Panc1 (cell line): ENCODE results near the gene FOXG1.

Experiments used
- POLR2AphosphoS5 ChIP-seq: IDR thresholded peaks from 2 replicates; pipeline ENCODE4 v1.6.1; 2012; ENCODE audit warnings: mild to moderate bottlenecking, low read depth, low read length, moderate library complexity
- SIN3A ChIP-seq: IDR thresholded peaks from 2 replicates; pipeline ENCODE4 v1.6.1; 2012; ENCODE audit warnings: low read depth, mild to moderate bottlenecking, low read length, moderate library complexity, borderline replicate concordance; ENCODE audit not compliant: insufficient read depth
- TF ChIP-seq, protein P1 (sequence below): fragments of 450-650 bp; IDR thresholded peaks from 2 replicates; pipeline ENCODE4 v1.5.1; 2017; ENCODE audit warnings: mild to moderate bottlenecking
- TF ChIP-seq, protein P2 (sequence below), 2 experiments: IDR thresholded peaks; 2 replicates each; pipeline ENCODE4 v1.6.1; 2011 to 2012; ENCODE audit warnings: low read depth in 2 of 2, control low read depth in 1 of 2, low read length in 1 of 2, mild to moderate bottlenecking in 1 of 2, moderate library complexity in 1 of 2; ENCODE audit not compliant: insufficient read depth in 1 of 2

DNA sequence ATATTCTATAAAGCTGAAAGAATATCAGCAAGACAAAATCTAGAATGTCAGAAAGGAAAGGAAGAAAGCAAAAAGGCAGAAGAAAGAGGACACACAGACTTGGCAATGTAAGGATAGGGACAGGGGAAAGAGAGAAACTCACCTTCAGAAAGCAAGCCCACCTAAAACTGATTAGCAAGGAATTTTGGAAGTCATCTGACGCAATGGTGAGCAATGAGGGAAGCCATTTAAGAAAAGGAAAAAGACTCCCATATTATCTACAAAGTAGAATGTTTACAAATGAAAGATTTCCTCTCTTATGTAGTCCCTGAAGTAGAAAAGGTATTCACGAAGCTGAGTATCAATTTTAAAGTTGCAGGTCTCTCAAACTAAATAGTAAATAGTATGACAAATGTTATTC is 35.2 kb upstream of the FOXG1 start:
- TF ChIP-seq, protein P1, sequence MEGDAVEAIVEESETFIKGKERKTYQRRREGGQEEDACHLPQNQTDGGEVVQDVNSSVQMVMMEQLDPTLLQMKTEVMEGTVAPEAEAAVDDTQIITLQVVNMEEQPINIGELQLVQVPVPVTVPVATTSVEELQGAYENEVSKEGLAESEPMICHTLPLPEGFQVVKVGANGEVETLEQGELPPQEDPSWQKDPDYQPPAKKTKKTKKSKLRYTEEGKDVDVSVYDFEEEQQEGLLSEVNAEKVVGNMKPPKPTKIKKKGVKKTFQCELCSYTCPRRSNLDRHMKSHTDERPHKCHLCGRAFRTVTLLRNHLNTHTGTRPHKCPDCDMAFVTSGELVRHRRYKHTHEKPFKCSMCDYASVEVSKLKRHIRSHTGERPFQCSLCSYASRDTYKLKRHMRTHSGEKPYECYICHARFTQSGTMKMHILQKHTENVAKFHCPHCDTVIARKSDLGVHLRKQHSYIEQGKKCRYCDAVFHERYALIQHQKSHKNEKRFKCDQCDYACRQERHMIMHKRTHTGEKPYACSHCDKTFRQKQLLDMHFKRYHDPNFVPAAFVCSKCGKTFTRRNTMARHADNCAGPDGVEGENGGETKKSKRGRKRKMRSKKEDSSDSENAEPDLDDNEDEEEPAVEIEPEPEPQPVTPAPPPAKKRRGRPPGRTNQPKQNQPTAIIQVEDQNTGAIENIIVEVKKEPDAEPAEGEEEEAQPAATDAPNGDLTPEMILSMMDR: no peak
- TF ChIP-seq, protein P2, sequence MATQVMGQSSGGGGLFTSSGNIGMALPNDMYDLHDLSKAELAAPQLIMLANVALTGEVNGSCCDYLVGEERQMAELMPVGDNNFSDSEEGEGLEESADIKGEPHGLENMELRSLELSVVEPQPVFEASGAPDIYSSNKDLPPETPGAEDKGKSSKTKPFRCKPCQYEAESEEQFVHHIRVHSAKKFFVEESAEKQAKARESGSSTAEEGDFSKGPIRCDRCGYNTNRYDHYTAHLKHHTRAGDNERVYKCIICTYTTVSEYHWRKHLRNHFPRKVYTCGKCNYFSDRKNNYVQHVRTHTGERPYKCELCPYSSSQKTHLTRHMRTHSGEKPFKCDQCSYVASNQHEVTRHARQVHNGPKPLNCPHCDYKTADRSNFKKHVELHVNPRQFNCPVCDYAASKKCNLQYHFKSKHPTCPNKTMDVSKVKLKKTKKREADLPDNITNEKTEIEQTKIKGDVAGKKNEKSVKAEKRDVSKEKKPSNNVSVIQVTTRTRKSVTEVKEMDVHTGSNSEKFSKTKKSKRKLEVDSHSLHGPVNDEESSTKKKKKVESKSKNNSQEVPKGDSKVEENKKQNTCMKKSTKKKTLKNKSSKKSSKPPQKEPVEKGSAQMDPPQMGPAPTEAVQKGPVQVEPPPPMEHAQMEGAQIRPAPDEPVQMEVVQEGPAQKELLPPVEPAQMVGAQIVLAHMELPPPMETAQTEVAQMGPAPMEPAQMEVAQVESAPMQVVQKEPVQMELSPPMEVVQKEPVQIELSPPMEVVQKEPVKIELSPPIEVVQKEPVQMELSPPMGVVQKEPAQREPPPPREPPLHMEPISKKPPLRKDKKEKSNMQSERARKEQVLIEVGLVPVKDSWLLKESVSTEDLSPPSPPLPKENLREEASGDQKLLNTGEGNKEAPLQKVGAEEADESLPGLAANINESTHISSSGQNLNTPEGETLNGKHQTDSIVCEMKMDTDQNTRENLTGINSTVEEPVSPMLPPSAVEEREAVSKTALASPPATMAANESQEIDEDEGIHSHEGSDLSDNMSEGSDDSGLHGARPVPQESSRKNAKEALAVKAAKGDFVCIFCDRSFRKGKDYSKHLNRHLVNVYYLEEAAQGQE (IDR thresholded peaks at IDR 0.05; ENCODE audit: insufficient read depth in 1 of 2, low read depth in 2 of 2, low read length in 1 of 2): no peak
- TF ChIP-seq POLR2AphosphoS5 (no peak), SIN3A (no peak)
